ENCODE measurements around the gene CLNK. TPM values are rescaled to one million over a fixed set of nuclear protein-coding genes. Genes with fewer than 3 reads are reported as not detected.

CLNK gene
- total RNA-seq, 1 experiment from 2014 or later: not detected

- Histone ChIP-seq H3K27me3 (ENCODE audit: insufficient read depth, low read length) (no peaks in the 10 kb centered on the region), H3K79me2 (ENCODE audit: insufficient read depth, low read length) (no peaks in the 10 kb centered on the region), H4K20me1 (ENCODE audit: insufficient read depth) (no peaks in the 10 kb centered on the region), H3K9me3 (ENCODE audit: control insufficient read depth in 1 of 2, insufficient read depth in 1 of 2, low read depth in 1 of 2, low read length in 2 of 2) (no peaks in the 10 kb centered on the region), H3K27ac (ENCODE audit: low read depth, low read length) (no peak overlapping the region), H3K36me3 (ENCODE audit: control insufficient read depth in 1 of 2, insufficient read depth in 2 of 2, low read length in 2 of 2) (no peaks in the 10 kb centered on the region), H2AFZ (ENCODE audit: low read depth, low read length, poor library complexity, severe bottlenecking) (no peak overlapping the region), H3K4me2 (ENCODE audit: low read length) (no peak overlapping the region), H3K9me2 (ENCODE audit: insufficient read depth) (no peaks in the 10 kb centered on the region), H3K9ac (ENCODE audit: low read length) (no peak overlapping the region), H3K4me1 (ENCODE audit: control insufficient read depth in 1 of 2, insufficient read depth in 2 of 2, low read length in 2 of 2) (no peaks in the 10 kb centered on the region), H3K4me3 (replicated peaks in 1 of 2; ENCODE audit: low read depth in 1 of 2, low read length in 2 of 2) (no peak overlapping the region)
- ATAC-seq (no peak), DNase-seq (ENCODE audit: low read depth, low spot score) (no peak)
- RAD21 ChIA-PET (ENCODE audit: low non-redundant PET in 1 of 2, low total read pairs in 2 of 2, uncharacterized antibody in 2 of 2, unreplicated experiment in 2 of 2): no interaction called here
- POLR2A ChIA-PET: no interaction called here
- CTCF ChIA-PET: no interaction called here
- no TSS peak for BruUV-seq (replicated peaks)
- TF ChIP-seq ZFX (IDR thresholded peaks at IDR 0.05) (no peak), CEBPB (IDR thresholded peaks at IDR 0.05; ENCODE audit: low read depth) (no peak), SRF (IDR thresholded peaks at IDR 0.05; ENCODE audit: low read depth) (no peak), FOSL1 (IDR thresholded peaks at IDR 0.05; ENCODE audit: low read depth) (no peak), ZNF274 (IDR thresholded peaks at IDR 0.05; ENCODE audit: low read depth, low read length) (no peak), REST (IDR thresholded peaks at IDR 0.05; ENCODE audit: low read depth) (no peak), TCF7L2 (IDR thresholded peaks at IDR 0.05; ENCODE audit: borderline replicate concordance, extremely low read depth, insufficient read depth, insufficient read length) (no peak), POLR2A (IDR thresholded peaks at IDR 0.05; ENCODE audit: borderline replicate concordance, extremely low read depth, insufficient read depth, insufficient read length) (no peak), EGR1 (IDR thresholded peaks at IDR 0.05; ENCODE audit: low read depth) (no peak), EZH2 (IDR thresholded peaks at IDR 0.05) (no peak), JUND (IDR thresholded peaks at IDR 0.05) (no peak), MAX (IDR thresholded peaks at IDR 0.05) (no peak), SP1 (IDR thresholded peaks at IDR 0.05; ENCODE audit: low read depth) (no peak), POLR2AphosphoS5 (IDR thresholded peaks at IDR 0.05; ENCODE audit: low read depth, low read length) (no peak), EZH2phosphoT487 (IDR thresholded peaks at IDR 0.05; ENCODE audit: borderline replicate concordance) (no peak)
- intact Hi-C loops (cut with micrococcal nuclease): no loop called here
These were observed 193.6 kb downstream of the CLNK start for GRCh38 chr4:10490996-10491395.

Measured in HCT116 (cell line).